Mucosa of gallbladder (tissue), 1 donor: Measurements from ENCODE around the gene APLF. TPM values are rescaled to one million over a fixed set of nuclear protein-coding genes. Genes with fewer than 3 reads are reported as not detected.
"Not testable (repeated sequence)": the region's sequence is repeated elsewhere in the genome, so short reads cannot be mapped to it uniquely, and the experiment has no call there.

Experiments
- DNase-seq: peaks from one replicate; pipeline ENCODE4 v3.0.0-alpha.2; 2020; ENCODE audit warnings: low spot score
- total RNA-seq: library from RNA; stranded (reverse); gene quantifications from one replicate; pipeline ENCODE4 v1.2.1, GENCODE V29; 2021
- donor health status: DM: no; HTN: no; CAD: no.

APLF gene
- total RNA-seq, 1 donor from 2014 or later: 3.5 TPM

DNA sequence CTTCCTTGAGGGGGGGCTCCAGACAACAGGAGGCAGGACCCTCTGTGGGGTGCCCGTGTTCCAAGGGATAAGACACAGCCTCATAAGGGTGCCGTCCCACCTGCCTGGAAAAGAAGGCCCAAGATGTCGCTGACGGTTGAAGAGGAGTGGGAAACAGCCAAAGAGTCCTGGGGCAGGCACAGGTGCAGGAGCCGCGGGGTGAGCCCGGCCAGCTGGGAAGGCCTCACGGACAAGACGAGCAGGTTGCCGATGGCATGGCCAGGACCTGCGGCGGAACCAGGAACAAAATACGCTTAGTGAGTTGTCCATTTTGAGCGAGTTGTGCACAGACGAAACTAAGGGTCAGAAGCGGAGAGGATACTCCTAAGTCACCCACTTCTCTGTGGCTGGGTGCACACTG is 61.8 kb downstream of the APLF start:
- not testable (repeated sequence) for DNase-seq

DNA sequence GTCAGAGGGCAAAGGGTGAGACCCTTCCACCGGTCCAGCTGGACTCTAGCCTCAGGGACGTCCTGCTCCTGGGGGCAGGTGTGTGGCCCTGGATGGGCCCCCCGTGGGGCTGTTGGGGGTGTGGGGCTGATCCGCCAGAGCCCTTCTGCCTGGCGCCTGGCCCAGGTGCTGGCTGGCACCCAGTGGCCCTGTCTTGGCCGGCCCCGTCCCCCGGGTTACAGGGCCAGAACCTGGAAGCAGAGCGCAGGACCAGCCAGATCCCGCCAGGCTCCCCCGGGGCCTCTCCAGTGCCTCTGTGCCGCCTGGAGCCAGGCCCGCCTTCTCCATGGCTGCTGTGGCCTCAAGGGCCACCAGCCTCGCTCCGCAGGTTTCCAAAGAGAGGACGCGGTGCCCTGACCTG is 62.3 kb downstream of the APLF start:
- DNase-seq: not testable (repeated sequence)

DNA sequence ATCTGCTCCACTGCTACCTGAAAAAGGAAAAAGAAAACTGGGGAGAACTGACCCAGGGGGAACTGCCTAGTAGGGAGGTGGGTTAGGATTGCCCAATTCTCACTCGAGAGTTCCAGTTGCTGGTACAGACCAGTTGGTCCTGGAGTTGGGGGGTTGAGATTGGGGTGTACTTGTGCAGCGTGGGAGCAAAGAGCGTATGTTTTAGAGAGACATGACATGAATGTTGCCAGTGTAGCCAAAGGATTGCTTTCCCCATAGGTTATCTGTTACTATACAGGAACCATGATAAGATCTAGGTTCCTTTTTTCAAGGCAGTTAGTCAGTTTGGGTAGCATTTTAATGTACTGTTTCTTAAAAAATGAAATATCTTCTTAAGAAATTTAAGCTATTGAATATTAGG is 68.6 kb downstream of the APLF start:
- no peak for DNase-seq

DNA sequence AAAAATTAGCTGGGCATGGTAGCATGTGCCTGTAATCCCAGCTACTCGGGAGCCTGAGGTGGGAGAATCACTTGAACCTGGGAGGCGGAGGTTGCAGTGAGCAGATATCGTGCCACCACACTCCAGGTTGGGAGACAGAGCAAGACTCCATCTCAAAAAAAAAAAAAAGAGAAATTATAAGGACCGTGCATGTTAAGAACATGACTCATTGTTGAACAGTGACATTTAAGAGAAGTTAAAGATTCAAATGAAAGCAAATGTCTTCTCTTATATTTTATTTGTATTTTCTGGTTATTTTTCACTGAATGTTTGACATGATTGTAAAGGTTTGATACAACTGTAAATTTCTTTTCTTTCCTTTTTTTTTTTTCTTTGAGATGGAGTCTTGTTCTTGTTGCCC is 69.6 kb downstream of the APLF start:
- DNase-seq: no peak

DNA sequence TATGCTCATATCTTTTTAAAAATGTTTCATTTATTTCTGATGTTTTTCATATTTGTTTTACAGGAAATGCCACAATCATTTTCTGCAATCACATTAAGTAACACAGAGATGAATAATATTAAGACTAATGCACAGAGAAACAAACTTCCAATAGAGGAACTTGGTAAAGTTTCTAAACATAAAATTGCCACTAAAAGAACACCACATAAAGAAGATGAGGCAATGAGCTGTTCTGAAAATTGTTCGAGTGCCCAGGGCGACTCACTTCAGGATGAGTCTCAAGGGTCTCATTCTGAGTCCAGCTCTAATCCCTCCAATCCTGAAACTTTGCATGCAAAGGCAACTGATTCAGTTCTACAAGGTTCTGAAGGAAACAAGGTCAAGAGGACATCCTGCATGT is 70.4 kb downstream of the APLF start:
- no peak for DNase-seq

DNA sequence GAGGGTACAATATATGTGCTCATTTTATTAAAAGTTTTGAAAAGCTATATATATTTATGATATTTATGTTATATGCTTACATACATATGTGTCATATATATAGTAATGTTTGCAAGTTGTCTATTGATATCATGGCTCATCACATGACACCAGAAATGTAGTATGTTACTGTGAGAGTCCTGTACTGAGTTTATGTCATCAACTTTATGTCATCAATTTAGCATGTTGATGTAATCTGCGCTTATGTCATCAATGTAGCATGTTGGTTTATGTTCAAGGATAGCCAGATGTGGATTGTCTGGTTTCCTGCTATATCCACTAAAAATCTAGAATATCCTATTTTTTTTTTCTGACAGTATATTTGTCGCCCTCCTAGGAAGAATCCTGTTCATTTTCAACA is 77.4 kb downstream of the APLF start:
- DNase-seq: no peak

DNA sequence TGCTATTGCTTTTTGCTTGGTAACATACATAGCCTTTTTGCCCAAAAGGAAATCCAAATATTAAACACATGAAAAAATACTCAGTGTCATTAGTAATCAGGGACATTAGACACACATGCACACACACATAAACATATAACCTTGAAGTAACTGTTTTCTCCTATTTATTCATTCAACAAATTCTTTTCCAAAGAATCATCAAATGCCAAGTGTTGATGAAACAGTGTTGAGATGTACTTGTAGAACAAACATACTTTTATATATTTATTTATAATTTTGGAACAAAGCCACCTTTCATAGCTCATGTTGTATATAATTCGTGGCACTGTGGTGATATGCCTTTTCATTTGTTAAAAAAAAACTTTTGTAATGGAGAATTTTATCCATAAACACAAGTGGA is 81.0 kb downstream of the APLF start:
- no peak for DNase-seq

DNA sequence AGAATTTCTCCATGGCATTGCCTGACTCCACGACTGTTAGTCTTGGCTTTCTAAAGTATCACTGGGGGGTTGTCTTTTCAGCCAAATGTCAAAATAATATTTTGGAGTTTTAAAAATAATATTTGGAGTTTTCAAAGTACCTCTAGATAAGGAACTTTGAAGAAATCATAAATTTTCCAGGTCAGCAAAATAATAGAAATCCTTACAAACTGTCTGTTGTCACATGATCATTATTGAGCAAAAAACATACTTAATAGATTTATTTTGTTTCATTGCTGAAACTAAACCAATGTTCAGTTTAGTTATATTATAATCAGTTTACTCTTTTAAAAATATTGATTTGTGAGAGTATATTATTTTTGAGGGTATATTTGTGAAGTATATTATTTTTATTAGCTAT is 85.7 kb downstream of the APLF start:
- no peak for DNase-seq

DNA sequence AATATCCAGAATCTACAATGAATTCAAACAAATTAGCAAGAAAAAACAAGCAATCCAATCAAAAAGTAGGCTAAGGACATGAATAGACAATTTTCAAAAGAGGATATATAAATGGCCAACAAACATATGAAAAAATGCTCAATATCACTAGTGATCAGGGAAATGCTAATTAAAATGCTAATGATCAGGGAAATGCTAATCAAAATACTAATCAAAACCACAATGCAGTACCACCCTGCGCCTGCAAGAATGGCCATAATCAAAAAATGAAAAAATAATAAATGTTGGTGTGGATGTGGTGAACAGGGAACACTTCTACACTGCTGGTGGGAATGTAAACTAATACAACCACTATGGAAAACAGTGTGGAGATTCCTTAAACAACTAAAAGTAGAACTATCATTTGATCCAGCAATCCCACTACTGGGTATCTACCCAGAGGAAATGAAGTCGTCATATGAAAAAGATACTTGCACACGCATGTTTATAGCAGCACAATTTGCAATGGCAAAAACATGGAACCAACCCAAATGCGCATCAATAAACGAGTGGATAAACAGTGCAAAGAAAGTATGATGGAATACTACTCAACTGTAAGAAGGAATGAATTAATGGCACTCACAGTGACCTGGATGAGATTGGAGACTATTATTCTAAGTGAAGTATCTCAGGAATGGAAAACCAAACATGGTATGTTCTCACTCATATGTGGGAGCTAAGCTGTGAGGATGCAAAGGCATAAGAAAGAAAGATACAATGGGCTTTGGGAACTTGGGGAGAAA is 88.2 kb downstream of the APLF start:
- not testable (repeated sequence) for DNase-seq

DNA sequence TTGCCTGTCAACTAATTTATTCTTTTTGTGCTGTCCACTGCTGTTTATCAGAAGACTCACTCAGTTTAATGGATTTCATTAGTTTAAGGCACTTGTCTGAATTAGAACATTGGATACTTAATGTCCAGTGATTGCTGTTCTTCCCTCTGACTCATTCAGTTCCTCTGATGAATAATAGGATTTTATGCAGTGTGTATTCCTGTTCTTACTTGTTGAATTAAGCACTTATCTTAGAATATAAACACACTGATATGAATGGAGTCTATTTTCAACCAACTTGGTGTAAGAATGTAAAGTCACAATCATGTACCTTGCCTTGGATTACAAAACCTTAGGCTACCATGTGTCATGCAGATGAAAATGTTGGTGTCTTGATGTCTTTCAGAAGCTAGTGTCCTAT is 89.0 kb downstream of the APLF start:
- no peak for DNase-seq

DNA sequence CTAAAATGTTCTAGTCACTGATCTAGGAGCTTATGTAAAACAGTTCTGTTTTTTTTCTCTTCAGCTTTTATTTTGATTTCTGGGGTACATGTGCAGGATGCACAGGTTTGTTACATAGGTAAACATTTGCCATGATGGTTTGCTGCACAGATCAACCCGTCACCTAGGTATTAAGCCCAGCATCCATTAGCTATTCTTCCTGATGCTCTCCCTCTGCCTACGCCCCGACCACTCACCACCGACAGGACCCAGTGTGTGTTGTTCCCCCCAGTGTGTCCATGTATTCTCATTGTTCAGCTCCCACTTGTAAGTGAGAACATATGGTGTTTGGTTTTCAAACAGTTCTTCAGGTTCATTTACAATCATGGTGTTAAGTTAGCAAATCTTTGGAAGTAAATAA is 91.2 kb downstream of the APLF start:
- no peak for DNase-seq

DNA sequence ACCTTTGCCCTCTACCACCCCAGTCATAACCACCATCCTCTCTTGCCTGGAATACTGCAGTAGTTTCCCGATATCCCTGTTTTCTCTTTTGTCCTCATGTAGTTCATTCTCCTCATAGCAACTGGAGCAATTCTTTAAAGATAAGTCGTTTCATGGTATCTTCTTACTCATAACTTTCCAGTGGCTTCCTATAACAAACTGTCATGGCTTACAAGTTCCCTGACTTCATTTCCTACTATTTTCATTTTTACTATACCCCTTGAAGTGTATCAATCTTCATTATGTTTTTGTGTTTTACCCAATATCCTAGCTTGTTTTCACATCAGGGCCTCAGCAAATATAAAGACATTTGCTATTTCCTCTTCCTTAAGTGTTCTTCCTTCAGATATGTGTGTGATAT is 92.3 kb downstream of the APLF start:
- DNase-seq: no peak

DNA sequence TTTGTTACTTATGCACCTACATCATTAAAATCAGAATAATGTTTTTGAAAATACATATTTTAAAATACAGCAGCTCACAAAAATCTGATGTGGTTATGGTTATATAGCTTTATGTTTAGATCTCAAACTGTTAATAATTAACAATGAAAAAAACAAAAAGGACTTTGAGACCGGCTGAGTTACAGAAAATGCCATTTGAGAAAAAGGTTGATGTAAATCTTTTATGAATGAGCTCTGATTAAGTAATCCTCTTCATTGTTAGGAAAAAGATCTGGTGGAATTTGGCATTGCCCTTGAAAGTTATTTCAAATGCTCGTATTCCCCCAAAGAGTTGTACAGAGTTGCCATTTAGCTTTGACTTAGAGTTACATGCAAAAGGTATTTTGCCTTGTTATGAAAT is 93.2 kb downstream of the APLF start:
- DNase-seq: no peak

DNA sequence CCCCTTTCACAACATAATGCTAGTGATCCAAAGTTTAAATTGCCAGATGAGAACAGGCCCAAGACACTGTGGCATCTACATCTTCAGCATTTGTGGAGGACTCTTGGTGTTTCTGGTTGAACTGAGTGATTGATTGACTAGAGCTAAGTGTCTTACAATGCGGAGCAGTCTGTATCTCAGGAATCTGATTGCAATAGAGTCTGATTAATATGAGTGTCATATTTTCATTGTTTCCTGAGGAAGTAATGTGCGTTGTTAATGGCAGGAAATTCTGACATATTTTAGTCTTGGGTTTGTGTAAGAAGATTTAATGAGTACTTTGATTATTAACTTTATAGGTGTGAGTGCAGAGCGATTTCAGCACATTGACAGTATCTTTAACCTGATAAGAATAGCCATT is 94.0 kb downstream of the APLF start:
- no peak for DNase-seq

DNA sequence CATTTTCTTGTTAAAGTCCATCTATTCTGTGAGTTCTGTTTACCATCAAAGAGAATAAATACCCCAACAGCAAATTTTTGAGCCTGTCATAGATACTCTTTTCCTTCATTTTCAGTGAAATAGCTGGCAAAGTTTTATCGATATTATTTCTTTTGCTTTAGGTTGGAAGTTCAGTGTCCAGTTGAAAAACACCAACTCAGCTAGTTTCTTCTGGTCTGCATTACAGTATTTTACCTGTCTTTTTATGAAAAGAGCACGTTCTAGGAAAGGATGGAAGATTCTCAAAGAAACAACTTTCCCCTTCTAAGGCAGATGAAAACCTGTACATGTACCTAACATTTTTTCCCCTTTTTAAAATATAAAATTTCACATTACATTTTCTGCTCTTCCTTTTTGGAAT is 95.5 kb downstream of the APLF start:
- no peak for DNase-seq

DNA sequence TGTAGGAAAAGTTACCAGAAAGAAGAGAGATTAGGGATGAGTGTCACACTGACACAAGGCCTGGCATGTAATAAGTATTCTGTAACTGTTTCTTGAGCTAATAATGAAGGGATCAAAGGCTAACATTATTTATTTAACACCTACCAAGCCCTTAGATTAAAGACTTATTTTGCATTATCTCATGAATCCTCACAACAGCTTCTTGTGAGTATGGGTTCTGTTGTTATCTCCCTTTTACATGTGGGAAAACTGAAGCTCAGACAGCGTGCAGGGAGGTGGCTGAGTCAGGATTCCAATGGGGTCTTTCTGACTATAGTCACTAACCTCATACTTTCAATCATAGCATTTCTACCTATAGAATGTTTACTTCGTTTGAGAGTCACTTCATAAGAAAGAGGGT is 97.0 kb downstream of the APLF start:
- no peak for DNase-seq

DNA sequence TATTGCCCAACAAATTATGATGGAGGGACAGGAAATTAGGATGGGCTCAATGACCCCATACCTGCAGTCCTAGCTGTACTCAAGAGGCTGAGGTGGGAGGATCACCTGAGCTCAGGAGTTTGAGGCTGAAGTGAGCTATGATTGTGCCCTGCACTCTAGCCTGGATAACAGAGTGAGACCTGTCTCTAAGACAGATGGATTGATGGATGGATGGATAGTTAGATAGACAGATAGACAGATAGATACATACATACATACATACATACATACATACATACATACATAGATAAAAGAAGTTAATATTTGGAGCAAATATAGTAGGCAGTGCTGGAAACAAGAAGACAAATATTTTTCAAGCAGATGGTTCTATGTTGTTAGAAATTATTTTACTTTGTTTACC is 97.9 kb downstream of the APLF start:
- DNase-seq: no peak

DNA sequence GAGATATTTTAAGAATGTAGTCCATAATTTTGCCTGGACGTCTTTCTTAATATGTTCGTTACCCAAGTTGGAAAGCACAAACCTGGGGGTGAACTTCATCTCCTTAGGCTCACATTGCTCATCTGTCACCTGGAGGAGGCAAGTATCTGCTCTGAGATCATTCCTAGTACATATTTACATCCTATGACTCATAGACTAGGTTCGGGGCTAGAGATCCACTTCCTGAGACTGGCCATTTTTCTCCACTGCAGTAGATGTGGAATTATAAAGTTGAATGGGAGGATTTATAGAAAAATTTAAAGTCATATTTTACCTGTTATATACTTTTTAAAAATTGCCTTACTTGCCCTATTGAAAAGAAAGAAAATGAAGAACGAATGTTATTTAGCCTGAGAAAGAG is 98.5 kb downstream of the APLF start:
- no peak for DNase-seq

DNA sequence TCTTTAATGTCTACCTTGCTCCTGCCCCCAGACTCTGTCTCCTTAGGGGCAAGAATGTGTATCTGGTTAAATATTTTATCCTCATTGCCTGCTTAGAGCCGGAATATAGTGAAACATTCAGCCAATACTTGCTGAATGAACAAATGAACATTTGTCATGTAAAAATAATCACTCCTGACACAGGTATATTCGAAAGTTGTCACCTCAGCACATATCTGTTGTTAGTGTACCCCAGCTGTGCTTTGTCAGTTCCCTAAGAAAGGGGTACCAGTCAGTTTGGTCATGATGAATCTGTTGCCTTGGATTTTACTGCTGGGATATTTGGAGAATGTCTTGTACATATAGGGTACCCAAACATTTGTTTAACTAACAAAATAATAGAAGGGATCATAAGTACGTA is 99.0 kb downstream of the APLF start:
- DNase-seq: no peak

DNA sequence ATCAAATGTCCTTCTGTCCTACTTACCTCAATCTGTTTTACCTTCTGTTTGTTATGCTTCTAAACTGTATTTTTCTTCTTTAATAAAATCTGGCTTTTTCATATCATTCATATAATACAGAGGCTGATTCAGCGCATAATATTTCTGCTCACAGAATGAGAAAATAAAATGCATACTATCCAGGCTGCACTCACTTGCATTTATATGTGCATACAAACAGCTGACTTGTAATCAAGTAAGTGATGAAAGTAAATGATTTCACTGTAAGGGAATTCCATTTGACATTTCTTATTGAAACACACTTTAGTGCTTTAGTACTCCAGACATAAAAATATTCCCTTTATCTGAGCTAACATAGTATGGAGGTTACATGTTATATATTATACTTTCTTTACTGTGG is 100.7 kb downstream of the APLF start:
- no peak for DNase-seq

DNA sequence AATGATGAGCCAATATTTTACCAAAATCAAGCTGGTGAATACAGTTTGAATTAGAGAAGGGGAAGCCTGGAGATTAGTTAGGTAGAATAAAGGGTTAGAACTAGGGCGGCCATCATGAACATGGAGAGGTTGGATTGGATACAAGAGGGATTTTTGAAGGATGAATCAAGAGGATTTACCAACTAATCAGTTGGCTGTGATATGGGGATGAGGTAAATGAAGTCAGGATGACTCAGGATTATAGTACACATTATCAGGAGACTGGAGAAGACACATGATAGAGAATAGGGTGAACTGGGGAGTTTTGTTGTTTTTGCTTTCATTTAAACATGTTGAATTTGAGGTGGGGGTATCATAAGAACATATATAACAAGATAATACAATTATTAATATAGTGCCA is 102.2 kb downstream of the APLF start:
- no peak for DNase-seq

DNA sequence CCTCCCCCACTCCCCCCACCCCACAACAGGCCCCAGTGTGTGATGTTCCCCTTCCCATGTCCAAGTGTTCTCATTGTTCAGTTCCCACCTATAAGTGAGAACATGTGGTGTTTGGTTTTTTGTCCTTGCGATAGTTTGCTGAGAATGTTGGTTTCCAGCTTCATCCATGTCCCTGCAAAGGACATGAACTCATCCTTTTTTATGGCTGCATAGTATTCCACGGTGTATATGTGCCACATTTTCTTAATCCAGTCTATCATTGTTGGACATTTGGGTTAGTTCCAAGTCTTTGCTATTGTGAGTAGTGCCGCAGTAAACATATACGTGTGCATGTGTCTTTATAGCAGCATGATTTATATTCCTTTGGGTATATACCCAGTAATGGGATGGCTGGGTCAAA is 103.0 kb downstream of the APLF start:
- DNase-seq: not testable (repeated sequence)

DNA sequence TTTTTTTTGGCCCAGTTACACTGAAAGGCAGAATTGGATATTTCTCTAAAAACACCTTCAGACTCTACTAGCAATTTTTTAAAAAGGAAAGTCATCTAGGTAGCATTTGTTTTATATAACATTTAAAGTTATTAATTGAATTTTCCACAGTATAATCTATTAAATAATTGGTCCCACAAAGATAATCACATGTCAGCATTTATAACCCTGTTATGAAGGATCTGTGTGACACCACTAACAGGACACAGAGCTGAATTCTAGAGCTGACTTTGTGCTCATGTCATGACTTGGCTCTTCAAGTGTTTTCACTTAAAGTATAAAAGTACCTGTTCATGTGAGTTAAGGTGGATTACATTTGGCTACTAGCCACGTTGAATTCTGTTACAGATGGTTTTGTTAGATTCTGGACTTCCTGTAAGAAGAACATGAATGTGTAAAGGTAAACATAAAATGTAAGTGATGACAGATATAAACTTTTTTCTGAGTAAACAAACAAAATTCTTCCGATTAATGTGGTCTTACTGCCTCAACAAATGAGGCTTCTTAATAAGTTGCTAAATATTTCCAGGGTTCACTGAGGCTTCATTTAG is 106.9 kb downstream of the APLF start:
- no peak for DNase-seq

DNA sequence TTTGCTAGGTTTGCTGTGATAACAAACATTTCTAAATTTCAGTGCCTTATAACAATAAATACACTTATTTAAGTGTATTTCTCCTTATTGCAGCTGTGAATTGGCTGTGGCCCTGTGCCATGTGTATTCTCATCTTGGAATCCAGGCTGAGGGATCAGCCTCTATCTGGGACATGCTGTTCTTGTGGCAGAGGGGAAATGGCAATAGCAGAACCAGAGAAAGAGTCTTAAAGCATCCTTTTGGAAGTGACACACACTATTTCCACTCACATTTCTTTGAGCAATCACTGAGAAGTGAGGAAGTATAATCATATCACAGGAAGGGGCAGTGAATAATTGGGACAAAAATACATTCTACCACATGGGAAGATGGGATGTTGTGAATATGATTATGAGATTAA is 109.8 kb downstream of the APLF start:
- DNase-seq: no peak
